GM21447 (cell line): ENCODE data around the gene VAV2.
"Not testable (repeated sequence)": the region's sequence is repeated elsewhere in the genome, so short reads cannot be mapped to it uniquely, and the experiment has no call there.

Experiments
- ATAC-seq: cut with Tn5 transposase; IDR thresholded peaks from one replicate; pipeline ENCODE4 v1.9.1; 2021; ENCODE audit not compliant: unreplicated experiment

The VAV2 gene

GRCh38 chr9:133926165-133926856 lies 65.8 kb downstream of the VAV2 start:
- ATAC-seq: no peak

- no peak for ATAC-seq
These were observed 67.7 kb downstream of the VAV2 start for GRCh38 chr9:133924453-133924852.

- ATAC-seq: not testable (repeated sequence)
These were observed 68.5 kb downstream of the VAV2 start for GRCh38 chr9:133923608-133924007.

- no peak for ATAC-seq
These were observed 70.3 kb downstream of the VAV2 start for GRCh38 chr9:133921866-133922265.

- no peak for ATAC-seq
These were observed 71.7 kb downstream of the VAV2 start for GRCh38 chr9:133920471-133920870.

GRCh38 chr9:133919253-133920115 lies 72.6 kb downstream of the VAV2 start:
- ATAC-seq: no peak

- ATAC-seq: no peak
These were observed 73.9 kb downstream of the VAV2 start for GRCh38 chr9:133918111-133918813.

- no peak for ATAC-seq
These were observed 74.7 kb downstream of the VAV2 start for GRCh38 chr9:133917375-133917774.

DNA sequence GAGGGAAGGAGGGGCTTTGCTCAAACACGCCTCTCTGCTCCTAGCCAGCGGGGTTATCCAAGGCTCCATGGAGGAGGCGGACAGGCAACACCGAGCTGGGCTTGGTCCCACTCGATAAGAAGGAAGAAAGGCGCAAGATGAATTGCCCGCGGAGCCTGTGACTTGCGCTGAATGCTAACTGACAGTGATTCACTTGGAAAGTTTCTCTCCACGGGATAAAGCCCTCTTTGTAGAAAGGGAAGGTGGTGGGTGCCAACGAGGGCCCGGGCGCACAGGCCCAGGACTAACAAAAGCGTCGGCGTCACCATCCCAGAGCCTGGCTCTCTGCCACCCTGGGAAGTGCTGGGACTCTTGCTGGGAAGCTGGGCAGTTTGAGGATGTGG lies 76.0 kb downstream of the VAV2 start:
- no peak for ATAC-seq

- no peak for ATAC-seq
These were observed 76.5 kb downstream of the VAV2 start for GRCh38 chr9:133915534-133916158.

DNA sequence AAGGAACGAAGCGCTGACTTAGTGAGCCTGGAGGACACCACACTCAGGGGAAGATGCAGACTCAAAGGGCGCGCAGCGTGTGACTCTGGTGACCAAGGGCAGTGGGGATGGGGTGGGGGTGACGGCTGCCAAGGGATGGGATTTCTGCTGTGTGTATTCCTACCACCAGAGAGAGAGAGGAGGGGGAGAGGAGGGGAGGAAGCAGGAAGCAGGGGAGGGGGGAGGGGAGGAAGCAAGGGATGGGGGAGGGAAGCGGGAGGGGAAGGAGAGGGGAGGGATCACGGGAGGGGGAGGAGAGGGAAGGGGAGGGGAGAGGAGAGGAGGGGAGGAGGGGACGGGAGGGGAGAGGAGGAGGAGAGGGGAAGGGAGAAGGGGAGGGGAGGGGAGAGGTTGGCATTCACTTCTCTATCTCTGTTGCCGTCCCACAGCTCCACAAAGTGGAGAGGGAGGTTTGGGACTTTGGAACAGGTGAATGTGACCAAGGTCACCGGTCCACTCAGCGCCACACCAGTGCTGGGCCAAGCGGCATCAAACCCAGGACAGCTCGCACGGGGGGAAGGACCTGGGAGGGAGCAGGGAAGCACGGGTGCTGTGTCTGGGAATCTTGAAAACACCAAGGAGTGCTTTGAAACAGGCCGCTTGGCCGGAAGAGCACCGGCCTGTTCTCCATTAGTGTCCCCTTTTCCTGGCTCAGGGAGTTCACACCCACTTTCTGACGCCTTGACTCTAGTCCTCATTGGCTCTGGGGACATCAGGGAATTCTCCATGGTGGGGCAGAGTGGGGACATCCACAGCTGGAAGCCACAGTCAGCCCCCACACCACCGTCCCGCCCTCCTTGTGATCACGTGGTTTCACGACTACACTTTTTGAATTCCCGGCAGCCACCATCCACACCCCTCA lies 77.4 kb downstream of the VAV2 start:
- ATAC-seq: no peak

DNA sequence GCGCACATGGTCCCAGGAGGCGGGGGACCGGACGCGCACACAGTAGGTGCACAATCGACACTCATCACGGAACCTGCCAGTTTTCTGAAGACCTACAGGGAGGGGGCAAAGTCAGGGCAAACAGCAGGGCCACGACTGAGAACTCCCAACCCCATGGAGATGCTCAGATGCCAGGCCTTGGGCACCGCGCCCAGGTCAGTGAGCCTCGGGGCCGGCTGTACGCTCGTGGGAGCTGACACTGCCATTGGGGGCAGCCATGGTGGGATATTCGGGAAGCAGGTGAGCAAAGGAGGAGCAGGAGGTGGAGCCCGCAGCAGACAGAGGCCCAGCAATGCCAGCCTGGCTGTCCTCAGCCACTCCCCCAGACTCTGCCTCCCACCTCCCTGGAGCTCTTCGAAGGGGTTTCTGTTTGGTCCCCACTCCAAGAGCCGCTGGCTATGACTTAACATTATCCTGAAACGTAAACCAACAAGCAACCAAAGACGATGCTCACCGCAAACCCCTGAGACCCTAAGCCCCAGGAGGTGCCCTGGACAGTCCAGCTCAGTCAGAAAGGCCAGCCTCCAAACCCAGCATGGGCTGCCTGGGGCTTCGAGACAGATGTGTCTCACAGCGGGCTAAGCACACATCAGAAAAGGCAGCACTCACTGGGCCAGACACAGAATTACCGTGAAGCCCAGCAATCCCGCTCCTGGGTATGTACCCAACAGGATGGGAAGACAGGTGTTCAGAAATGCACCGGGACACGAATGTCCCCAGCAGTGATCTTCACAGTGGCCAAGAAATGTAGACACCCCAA lies 78.4 kb downstream of the VAV2 start:
- ATAC-seq: no peak

DNA sequence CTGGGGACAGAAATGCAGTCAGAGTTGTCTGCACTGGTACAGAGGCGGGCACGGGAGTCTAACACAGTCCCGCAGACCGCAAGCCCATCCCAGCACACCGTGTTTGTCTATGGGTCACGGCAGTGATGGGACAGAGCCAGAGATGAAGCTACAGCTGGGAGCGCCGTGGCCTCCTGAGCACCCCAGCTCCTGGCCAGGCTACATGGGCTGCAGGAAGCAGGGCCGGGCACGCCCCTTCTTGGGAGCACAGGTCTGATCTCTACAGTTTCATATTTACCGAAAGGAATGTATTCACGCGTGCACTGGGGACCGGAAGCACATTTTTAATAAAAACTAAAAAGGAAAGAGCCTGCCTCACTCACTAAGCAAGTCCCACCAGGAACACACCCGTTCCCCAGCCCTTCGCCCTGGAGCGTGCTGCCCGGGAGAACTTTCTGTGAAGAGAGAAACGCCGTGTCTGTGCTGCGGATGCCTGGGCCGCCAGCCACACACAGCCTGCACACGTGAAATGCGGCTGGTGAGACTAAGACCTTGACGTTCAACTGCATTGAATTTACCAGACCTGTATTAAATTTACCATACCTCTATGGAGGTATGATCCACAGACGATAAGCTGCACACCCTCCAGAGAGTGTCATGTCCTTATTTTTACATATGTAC lies 81.1 kb downstream of the VAV2 start:
- ATAC-seq: no peak

DNA sequence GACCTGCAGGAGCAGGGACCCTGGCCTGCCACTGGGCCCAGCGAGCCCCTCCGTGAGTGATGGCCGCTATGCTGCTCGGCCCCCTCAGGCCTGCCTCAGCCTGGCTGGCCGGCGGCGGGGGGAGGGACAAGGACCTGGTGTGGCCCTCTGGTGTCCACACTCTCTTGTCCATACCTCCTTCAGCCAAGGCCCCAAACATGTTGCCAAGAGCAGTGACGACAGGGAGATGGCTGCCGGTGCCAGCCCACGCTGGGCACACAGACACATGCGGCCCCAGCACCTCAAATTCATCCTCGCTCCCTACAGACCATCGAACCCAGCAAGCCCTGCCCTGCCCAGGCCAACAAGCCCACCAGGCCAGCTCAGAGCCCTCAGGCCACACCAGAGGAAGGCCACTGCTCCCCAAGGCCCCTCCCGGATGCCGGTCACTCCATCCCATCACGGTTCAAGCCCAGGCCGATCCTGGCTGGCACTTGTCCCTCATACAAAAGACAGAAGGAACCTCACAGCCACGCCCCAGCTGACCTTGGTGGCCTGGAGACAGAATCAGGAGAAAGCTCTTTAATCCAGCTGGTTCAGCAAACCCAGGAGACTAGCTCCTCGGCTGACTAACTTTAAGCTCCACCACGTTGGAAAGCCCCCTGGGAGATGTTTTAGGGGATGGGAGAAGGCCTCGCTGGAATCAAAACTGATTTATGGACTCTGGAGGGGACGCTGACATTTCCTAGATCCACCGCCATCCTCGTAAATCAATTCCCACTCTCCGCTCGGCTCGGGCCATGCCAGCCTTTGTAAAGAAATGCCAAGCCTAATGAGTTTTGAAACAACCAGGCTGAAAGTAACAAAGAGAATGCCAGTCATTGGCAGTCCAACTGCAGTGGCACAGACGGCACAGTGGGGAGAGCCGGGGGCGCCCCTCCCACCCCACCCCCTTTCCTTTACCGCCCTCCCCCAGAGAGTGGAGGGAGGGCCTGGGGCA lies 84.9 kb downstream of the VAV2 start:
- ATAC-seq: no peak

GRCh38 chr9:133906218-133906617 lies 85.9 kb downstream of the VAV2 start:
- ATAC-seq: no peak

GRCh38 chr9:133905493-133905892 lies 86.6 kb downstream of the VAV2 start:
- ATAC-seq: no peak

- no peak for ATAC-seq
These were observed 87.6 kb downstream of the VAV2 start for GRCh38 chr9:133904346-133905090.
